Stimulated activated CD8-positive, alpha-beta memory T cell treated with anti-CD3 and anti-CD28 coated beads, Interleukin-4, amount 100 ng/mL, for 24 hours (primary cell): ENCODE measurements around the gene FAM20C.

ENCODE experiments used
- DNase-seq: peaks from one replicate; pipeline ENCODE4 v3.0.0-alpha.2; 2020; ENCODE audit warnings: low read depth

FAM20C gene

GRCh38 chr7:209906-210305, 17.5 kb downstream of the FAM20C start:
- no peak for DNase-seq

- no peak for DNase-seq
Measured at GRCh38 chr7:210401-210925, 18.1 kb downstream of the FAM20C start.

- DNase-seq, result no peak
Measured at GRCh38 chr7:211033-211714, 18.8 kb downstream of the FAM20C start.

GRCh38 chr7:211715-212058, 19.3 kb downstream of the FAM20C start:
- no peak for DNase-seq

GRCh38 chr7:212754-213153, 20.4 kb downstream of the FAM20C start:
- no peak for DNase-seq

- DNase-seq, result no peak
Measured at GRCh38 chr7:213324-213993, 21.1 kb downstream of the FAM20C start.

GRCh38 chr7:214410-215212, 22.2 kb downstream of the FAM20C start:
- DNase-seq, result no peak

- DNase-seq, result no peak
Measured at GRCh38 chr7:216360-217300, 24.3 kb downstream of the FAM20C start.

GRCh38 chr7:217781-218180, 25.4 kb downstream of the FAM20C start:
- no peak for DNase-seq

- no peak for DNase-seq
Measured at GRCh38 chr7:218316-218715, 25.9 kb downstream of the FAM20C start.

GRCh38 chr7:218896-219580, 26.7 kb downstream of the FAM20C start:
- no peak for DNase-seq

- no peak for DNase-seq
Measured at GRCh38 chr7:219581-220150, 27.3 kb downstream of the FAM20C start.

GRCh38 chr7:220151-220841, 27.9 kb downstream of the FAM20C start:
- DNase-seq, result no peak

- DNase-seq, result no peak
Measured at GRCh38 chr7:221978-222715, 29.8 kb downstream of the FAM20C start.

- DNase-seq, result no peak
Measured at GRCh38 chr7:222716-223041, 30.3 kb downstream of the FAM20C start.

- no peak for DNase-seq
Measured at GRCh38 chr7:223118-223800, 30.9 kb downstream of the FAM20C start.

- no peak for DNase-seq
Measured at GRCh38 chr7:223861-224260, 31.5 kb downstream of the FAM20C start.

- DNase-seq, result no peak
Measured at GRCh38 chr7:226281-226895, 34.0 kb downstream of the FAM20C start.

- no peak for DNase-seq
Measured at GRCh38 chr7:227926-228325, 35.6 kb downstream of the FAM20C start.
